Fibroblast of the conjunctiva (primary cell): Measurements from ENCODE around the gene EEF1AKMT2.
"Not testable (repeated sequence)": the region's sequence is repeated elsewhere in the genome, so short reads cannot be mapped to it uniquely, and the experiment has no call there.

Source experiments
- DNase-seq: peaks from one replicate; pipeline ENCODE4 v3.0.0-alpha.2; 2010; ENCODE audit warnings: low read depth

The EEF1AKMT2 gene

GRCh38 chr10:124791547-124792348, at the start of gene EEF1AKMT2:
EEF1AKMT2 (minus strand) TSS chr10:124791887; CDS start chr10:124791833, 54 bp downstream.
- peak; percentile 61 for DNase-seq

GRCh38 chr10:124837687-124838086, 46.0 kb upstream of the EEF1AKMT2 start:
- DNase-seq = no peak

- no peak for DNase-seq
Measured at GRCh38 chr10:124831116-124831515, 39.4 kb upstream of the EEF1AKMT2 start.

GRCh38 chr10:124830445-124830844, 38.8 kb upstream of the EEF1AKMT2 start:
- DNase-seq = no peak

GRCh38 chr10:124829447-124830115, 37.9 kb upstream of the EEF1AKMT2 start:
- DNase-seq = no peak

- peak; percentile 1 for DNase-seq
Measured at GRCh38 chr10:124827474-124827873, 35.8 kb upstream of the EEF1AKMT2 start.

GRCh38 chr10:124826262-124826661, 34.6 kb upstream of the EEF1AKMT2 start:
- no peak for DNase-seq

- DNase-seq = no peak
Measured at GRCh38 chr10:124825702-124826101, 34.0 kb upstream of the EEF1AKMT2 start.

- not testable (repeated sequence) for DNase-seq
Measured at GRCh38 chr10:124824932-124825331, 33.2 kb upstream of the EEF1AKMT2 start.

GRCh38 chr10:124824507-124824906, 32.8 kb upstream of the EEF1AKMT2 start:
- no peak for DNase-seq

GRCh38 chr10:124821520-124821919, 29.8 kb upstream of the EEF1AKMT2 start:
- DNase-seq = no peak

GRCh38 chr10:124820121-124820520, 28.4 kb upstream of the EEF1AKMT2 start:
- DNase-seq = no peak

GRCh38 chr10:124802313-124802675, 10.6 kb upstream of the EEF1AKMT2 start:
- DNase-seq = no peak

GRCh38 chr10:124799211-124799610, 7.5 kb upstream of the EEF1AKMT2 start:
- no peak for DNase-seq

GRCh38 chr10:124798781-124799180, 7.1 kb upstream of the EEF1AKMT2 start:
- no peak for DNase-seq

- DNase-seq = no peak
Measured at GRCh38 chr10:124798364-124798763, 6.7 kb upstream of the EEF1AKMT2 start.

- DNase-seq = no peak
Measured at GRCh38 chr10:124792998-124793352, 1.3 kb upstream of the EEF1AKMT2 start.

GRCh38 chr10:124782900-124783299, 8.8 kb downstream of the EEF1AKMT2 start:
- not testable (repeated sequence) for DNase-seq

- no peak for DNase-seq
Measured at GRCh38 chr10:124768791-124769190, 22.9 kb downstream of the EEF1AKMT2 start.

GRCh38 chr10:124765256-124765655, 26.4 kb downstream of the EEF1AKMT2 start:
- no peak for DNase-seq

- no peak for DNase-seq
Measured at GRCh38 chr10:124763267-124763666, 28.4 kb downstream of the EEF1AKMT2 start.

- no peak for DNase-seq
Measured at GRCh38 chr10:124762281-124762680, 29.4 kb downstream of the EEF1AKMT2 start.

GRCh38 chr10:124756156-124756903, 35.4 kb downstream of the EEF1AKMT2 start:
- no peak for DNase-seq
